HepG2 (cell line): ENCODE measurements around the gene SLC4A11. TPM values are rescaled to one million over a fixed set of nuclear protein-coding genes. Genes with fewer than 3 reads are reported as not detected.

Source experiments
- ATAC-seq: fragments of 200-7000 bp; cut with Tn5 transposase; 3 replicates; pipeline ENCODE4 v1.9.1; 2020; ENCODE audit warnings: mild to moderate bottlenecking, moderate library complexity
- BruUV-seq: library from RNA; stranded (reverse); fragments of 400-500 nt; replicated peaks from 2 replicates; lab custom pipeline; 2021; lab: Mats Ljungman, UMichigan
- CTCF ChIA-PET: fragments of 300-600 bp; formaldehyde crosslinking; extraction: SDS; loops from one replicate; lab custom pipeline; 2021; ENCODE audit warnings: low total read pairs, inconsistent platforms, low intra/inter-chr PET ratio; lab: Yijun Ruan, JAX
- POLR2A ChIA-PET: fragments of 350-600 bp; sonication (Branson Sonifier 250); formaldehyde crosslinking; loops from one replicate; lab custom pipeline; 2020; ENCODE audit warnings: antibody characterized with exemption, inconsistent platforms; lab: Yijun Ruan, JAX
- DNase-seq: peaks from one replicate; pipeline ENCODE4 v3.0.0-alpha.2; 2015; ENCODE audit warnings: low spot score
- FAIRE-seq: peaks from 3 replicates; lab custom pipeline; 2011; peaks lifted over from hg19 to GRCh38; lab: Jason Lieb, UNC
- H2AFZ ChIP-seq: one replicate; pipeline ENCODE4 v1.6.1; 2011; ENCODE audit warnings: low read length, inconsistent platforms
- H3K27ac ChIP-seq: fragments of 300-600 bp; 3 replicates; pipeline ENCODE4 v1.8.0; 2011; ENCODE audit warnings: mixed run types, mild to moderate bottlenecking, mixed read lengths, low read length, inconsistent platforms; ENCODE audit not compliant: insufficient read depth; ENCODE audit errors: extremely low read length
- H3K27me3 ChIP-seq, 2 experiments: fragments of 200-600 bp in 1 of 2; 2 replicates in 1 of 2; 3 replicates in 1 of 2; pipeline versions ENCODE4 v1.6.0 to v1.8.0; 2011; ENCODE audit warnings: low read length in 2 of 2, mild to moderate bottlenecking in 2 of 2, moderate library complexity in 2 of 2, inconsistent platforms in 1 of 2; ENCODE audit not compliant: insufficient read depth in 2 of 2, control insufficient read depth in 1 of 2
- H3K36me3 ChIP-seq, 2 experiments: fragments of 200-600 bp in 1 of 2; replicated peaks in 1 of 2; 2 replicates in 1 of 2; 3 replicates in 1 of 2; pipeline versions ENCODE4 v1.5.1 to v1.8.0; 2011; ENCODE audit warnings: low read length in 2 of 2, inconsistent platforms in 1 of 2; ENCODE audit not compliant: insufficient read depth in 2 of 2, control insufficient read depth in 1 of 2
- H3K4me1 ChIP-seq: 2 replicates; pipeline ENCODE4 v1.5.1; 2012; ENCODE audit warnings: low read length, inconsistent platforms; ENCODE audit not compliant: insufficient read depth
- H3K4me2 ChIP-seq: 2 replicates; pipeline ENCODE4 v1.6.0; 2011; ENCODE audit warnings: low read depth, low read length, inconsistent platforms
- H3K4me3 ChIP-seq, 3 experiments: fragments of 200-600 bp in 1 of 3; sonication (generic), shearing (Covaris generic) in 1 of 3; replicated peaks in 1 of 3; 2 replicates each; pipeline ENCODE4 v1.5.1; 2011 to 2016; ENCODE audit warnings: low read length in 3 of 3, inconsistent platforms in 2 of 3, low read depth in 2 of 3, mild to moderate bottlenecking in 2 of 3, control low read depth in 1 of 3, mixed read lengths in 1 of 3; ENCODE audit not compliant: insufficient read depth in 1 of 3
- H3K79me2 ChIP-seq: one replicate; pipeline ENCODE4 v1.6.1; 2011; ENCODE audit warnings: low read length, inconsistent platforms; ENCODE audit not compliant: insufficient read depth
- H3K9ac ChIP-seq: 2 replicates; pipeline ENCODE4 v1.6.0; 2011; ENCODE audit warnings: mild to moderate bottlenecking, low read depth, low read length, inconsistent platforms; ENCODE audit not compliant: insufficient read depth
- H3K9me3 ChIP-seq: 2 replicates; pipeline ENCODE4 v1.5.1; 2012; ENCODE audit warnings: mild to moderate bottlenecking, low read length
- H4K20me1 ChIP-seq: 2 replicates; pipeline ENCODE4 v1.6.0; 2011; ENCODE audit warnings: inconsistent platforms, mild to moderate bottlenecking, low read length, moderate library complexity; ENCODE audit not compliant: insufficient read depth
- ADNP ChIP-seq: sonication (generic); formaldehyde crosslinking; IDR thresholded peaks from 2 replicates; pipeline ENCODE4 v1.4.0; 2020; ENCODE audit warnings: missing genetic modification reagents
- ATF1 ChIP-seq: IDR thresholded peaks from 2 replicates; pipeline ENCODE4 v1.6.1; 2016; ENCODE audit warnings: mild to moderate bottlenecking, control low read depth
- BHLHE40 ChIP-seq: IDR thresholded peaks from 2 replicates; pipeline ENCODE4 v1.6.1; 2011; ENCODE audit warnings: low read length, improper control_type of control experiment
- DNMT1 ChIP-seq: sonication (generic); formaldehyde crosslinking; IDR thresholded peaks from 2 replicates; pipeline ENCODE4 v1.5.1; 2020; ENCODE audit warnings: mild to moderate bottlenecking, missing genetic modification reagents
- ELF3 ChIP-seq: IDR thresholded peaks from 2 replicates; pipeline ENCODE4 v1.6.1; 2016; ENCODE audit warnings: missing genetic modification reagents, missing compliant biosample characterization
- NR2F6 ChIP-seq, 2 experiments: IDR thresholded peaks; 2 replicates each; pipeline ENCODE4 v1.6.1; 2016; ENCODE audit warnings: antibody characterized with exemption in 1 of 2, mild to moderate bottlenecking in 1 of 2
- PLSCR1 ChIP-seq: sonication (generic); formaldehyde crosslinking; IDR thresholded peaks from 2 replicates; pipeline ENCODE4 v1.5.0; 2020; ENCODE audit warnings: missing genetic modification reagents, mild to moderate bottlenecking, borderline replicate concordance
- SIN3A ChIP-seq: IDR thresholded peaks from 2 replicates; pipeline ENCODE4 v1.6.1; 2011; ENCODE audit warnings: low read depth, mild to moderate bottlenecking, control low read depth, low read length, borderline replicate concordance
- TARDBP ChIP-seq: sonication (generic); formaldehyde crosslinking; IDR thresholded peaks from 2 replicates; pipeline ENCODE4 v1.8.0; 2022; ENCODE audit warnings: mild to moderate bottlenecking, missing genetic modification reagents
- ZBED4 ChIP-seq: sonication (generic); formaldehyde crosslinking; IDR thresholded peaks from 2 replicates; pipeline ENCODE4 v1.4.0; 2020; ENCODE audit warnings: missing genetic modification reagents, borderline replicate concordance
- ZC3H4 ChIP-seq: sonication (generic); formaldehyde crosslinking; IDR thresholded peaks from 2 replicates; pipeline ENCODE4 v1.4.0; 2020; ENCODE audit warnings: missing genetic modification reagents, borderline replicate concordance
- ZNF256 ChIP-seq: sonication (generic); formaldehyde crosslinking; conservative IDR thresholded peaks from 2 replicates; pipeline ENCODE4 v1.4.0; 2020; ENCODE audit warnings: missing genetic modification reagents
- ZNF510 ChIP-seq: sonication (generic); formaldehyde crosslinking; IDR thresholded peaks from 2 replicates; pipeline ENCODE4 v1.4.0; 2020; ENCODE audit warnings: low read depth, mild to moderate bottlenecking, missing genetic modification reagents
- ZNF569 ChIP-seq: sonication (generic); formaldehyde crosslinking; IDR thresholded peaks from 2 replicates; pipeline ENCODE4 v1.5.0; 2020; ENCODE audit warnings: mild to moderate bottlenecking, missing genetic modification reagents, moderate library complexity, borderline replicate concordance
- ZNF709 ChIP-seq: sonication (generic); formaldehyde crosslinking; IDR thresholded peaks from 2 replicates; pipeline ENCODE4 v1.5.0; 2020; ENCODE audit warnings: mild to moderate bottlenecking, missing genetic modification reagents
- WGBS: methylation state at CpG from one replicate; pipeline ENCODE4 v1.1.6; 2017; ENCODE audit warnings: low lambda C conversion rate; 5-methylcytosine and 5-hydroxymethylcytosine counted together
- in situ Hi-C: cut with HindIII; loops from 2 replicates; pipeline ENCODE4 v1.10.0; 2017; ENCODE audit warnings: low pct_unique_long_range_greater_than_20kb; ENCODE audit not compliant: extremely low pct_ligation_motif_present
- intact Hi-C: fragments of 100-400 bp; cut with micrococcal nuclease; formaldehyde crosslinking; loops from one replicate; pipeline ENCODE4 v1.10.0; 2022; ENCODE audit not compliant: unreplicated experiment
- polyA plus RNA-seq, 8 experiments: library from polyadenylated mRNA; depleted of rRNA in 3 of 8; stranded (reverse) in 7 of 8; unstranded in 1 of 8; fragments of >200 nt; fragmentation: Illumina TruSeq in 4 of 8; extraction: Trizol in 4 of 8; gene quantifications; 2 replicates each; pipeline versions ENCODE4 v1.2.1 to v1.2.3, GENCODE V29; 2011 to 2016; ENCODE audit warnings: low read depth in 4 of 8, missing spikeins in 1 of 8, mixed read lengths in 1 of 8; ENCODE audit not compliant: insufficient read depth in 1 of 8
- total RNA-seq, 5 experiments: library from RNA; depleted of rRNA; stranded (reverse); fragments of >200 nt; fragmentation: Illumina TruSeq; extraction: Trizol; gene quantifications; 2 replicates each; pipeline ENCODE4 v1.2.3, GENCODE V29; 2016; ENCODE audit warnings: low read depth in 1 of 5

SLC4A11 gene
- total and polyA plus RNA-seq, 2 of the 13 experiments (the other 11 are each of a cell fraction or from before 2014, with no cell fraction given): 3.9 to 27.0 TPM

GRCh38 chr20:3213226-3213625 is 25.8 kb downstream of the SLC4A11 start:
- no peak overlapping the region for H3K4me3 ChIP-seq
- H3K4me1 ChIP-seq: peaks cover 28% of the 10 kb centered on the region
- H3K4me2 ChIP-seq: no peak overlapping the region
- peaks cover 20 to 32% of the 10 kb centered on the region in 2 experiments for H3K36me3 ChIP-seq
- no TSS peak for BruUV-seq
- H3K27me3 ChIP-seq: peaks cover 0 to 6% of the 10 kb centered on the region in 2 experiments; a peak in 1 of 5 replicates
- POLR2A ChIA-PET: interaction anchor here (1.0 to 9.7 kb wide), 3 partner anchors 9 to 35 kb away, joined by 3 to 149 read pairs (median 6); no protein-coding TSS in a partner anchor
- FAIRE-seq (no peak), DNase-seq (no peak), ATAC-seq (no peak)
- no peak overlapping the region for H2AFZ ChIP-seq
- CTCF ChIA-PET: no interaction called here
- WGBS: 97% methylated on average over 7 of the region's 7 CpGs
- H3K79me2 ChIP-seq: peaks cover 40% of the 10 kb centered on the region
- H3K27ac ChIP-seq: no peak overlapping the region
- intact Hi-C loops (no loop called here), in situ Hi-C loops (no loop called here)
- no peaks in the 10 kb centered on the region for H4K20me1 ChIP-seq
- H3K9me3 ChIP-seq: no peaks in the 10 kb centered on the region
- H3K9ac ChIP-seq: no peak overlapping the region
- no peak for TF ChIP-seq ZC3H4 (CRISPR knock-in tag)
- no peak for TF ChIP-seq PLSCR1
- no peak for TF ChIP-seq ATF1 (CRISPR knock-in tag)
- TF ChIP-seq NR2F6 (IDR thresholded peaks at IDR 0.05): no peak
- no peak for TF ChIP-seq NR2F6 (CRISPR knock-in tag; IDR thresholded peaks at IDR 0.05)

GRCh38 chr20:3210346-3210745 is 28.6 kb downstream of the SLC4A11 start:
- Histone ChIP-seq H2AFZ (no peak overlapping the region), H3K4me1 (peaks cover 35% of the 10 kb centered on the region), H3K9ac (peak overlapping the region; percentile 94), H3K27ac (peak overlapping the region; percentile 75), H3K27me3 (peaks cover 0 to 6% of the 10 kb centered on the region in 2 experiments; a peak in 1 of 5 replicates), H3K79me2 (peaks cover 44% of the 10 kb centered on the region), H3K4me2 (peak overlapping the region; percentile 99), H3K36me3 (peaks cover 16 to 21% of the 10 kb centered on the region in 2 experiments), H3K9me3 (no peaks in the 10 kb centered on the region), H4K20me1 (no peaks in the 10 kb centered on the region), H3K4me3 (peak overlapping the region; percentile 89 to 99 (median 90))
- ChIA-PET POLR2A (interaction anchor here (0.6 to 9.7 kb wide), 11 partner anchors 11 to 683 kb away, joined by 3 to 149 read pairs (median 5); partner anchors contain the start of genes MRPS26 and SLC4A11), CTCF (no interaction called here)
- DNase-seq (no peak), ATAC-seq (peak; percentile 2; the same call in 2 of the 3 replicates), FAIRE-seq (no peak)
- WGBS: 48% methylated on average over 2 of the region's 2 CpGs
- in situ Hi-C loops (no loop called here), intact Hi-C loops (no loop called here)
- BruUV-seq: no TSS peak
- TF ChIP-seq ZBED4 (CRISPR knock-in tag) (no peak), ELF3 (CRISPR knock-in tag) (no peak), ZNF709 (CRISPR knock-in tag) (0 out of 2 replicates have a peak, but pooled peaks have one; percentile 34), DNMT1 (no peak), ADNP (CRISPR knock-in tag) (no peak), TARDBP (CRISPR knock-in tag) (no peak), ZNF569 (CRISPR knock-in tag) (no peak), SIN3A (no peak), ZNF510 (no peak), ZNF256 (CRISPR knock-in tag) (no peak), BHLHE40 (no peak)
